OCI-LY1 (cell line): ENCODE measurements around the gene SEC14L1.
A peak's percentile ranks its signal among the peaks of the same experiment; 100 is the strongest.

Source experiments
- H2AFZ ChIP-seq: fragments of 200-600 bp; sonication (generic), shearing (Covaris generic); 2 replicates; pipeline ENCODE4 v1.6.0; 2014; ENCODE audit warnings: antibody characterized with exemption, mild to moderate bottlenecking, low read length
- H3F3A ChIP-seq: fragments of 200-600 bp; sonication (generic), shearing (Covaris generic); 2 replicates; pipeline ENCODE4 v1.6.0; 2014; ENCODE audit warnings: mild to moderate bottlenecking, antibody characterized with exemption, low read length, moderate library complexity; ENCODE audit not compliant: insufficient read depth
- H3K27ac ChIP-seq: fragments of 200-600 bp; sonication (generic); 2 replicates; pipeline ENCODE4 v1.5.1; 2014; ENCODE audit warnings: low read length, mixed run types, mild to moderate bottlenecking, low read depth; ENCODE audit not compliant: poor library complexity, severe bottlenecking
- H3K27me3 ChIP-seq: fragments of 200-600 bp; sonication (generic); 2 replicates; pipeline ENCODE4 v1.6.0; 2014; ENCODE audit warnings: antibody characterized with exemption, mild to moderate bottlenecking, low read length, moderate library complexity; ENCODE audit not compliant: insufficient read depth
- H3K36me3 ChIP-seq: fragments of 200-600 bp; sonication (generic); 2 replicates; pipeline ENCODE4 v1.6.1; 2014; ENCODE audit warnings: mild to moderate bottlenecking, antibody characterized with exemption, low read length, moderate library complexity, mixed read lengths; ENCODE audit not compliant: insufficient read depth
- H3K4me1 ChIP-seq: fragments of 200-600 bp; sonication (generic); 2 replicates; pipeline ENCODE4 v1.5.1; 2014; ENCODE audit warnings: mild to moderate bottlenecking, low read length, moderate library complexity; ENCODE audit not compliant: insufficient read depth, severe bottlenecking
- H3K4me2 ChIP-seq: fragments of 200-600 bp; sonication (generic), shearing (Covaris generic); 2 replicates; pipeline ENCODE4 v1.6.1; 2014; ENCODE audit warnings: low read length
- H3K4me3 ChIP-seq: fragments of 200-600 bp; sonication (generic); 2 replicates; pipeline ENCODE4 v1.5.1; 2014; ENCODE audit warnings: low read length, low read depth, mild to moderate bottlenecking, mixed read lengths; ENCODE audit not compliant: poor library complexity, severe bottlenecking
- H3K79me2 ChIP-seq: fragments of 200-600 bp; shearing (Covaris generic); 2 replicates; pipeline ENCODE4 v1.6.1; 2016; ENCODE audit warnings: mixed run types, low read length, mixed read lengths; ENCODE audit not compliant: insufficient read depth
- H3K9ac ChIP-seq: fragments of 200-600 bp; sonication (generic), shearing (Covaris generic); 2 replicates; pipeline ENCODE4 v1.6.1; 2014; ENCODE audit warnings: mild to moderate bottlenecking, low read length, mixed read lengths
- H3K9me2 ChIP-seq: fragments of 200-600 bp; sonication (generic), shearing (Covaris generic); 2 replicates; pipeline ENCODE4 v1.6.1; 2014; ENCODE audit warnings: low read depth, mild to moderate bottlenecking, low read length, mixed read lengths
- H3K9me3 ChIP-seq: fragments of 200-600 bp; shearing (Covaris generic); 2 replicates; pipeline ENCODE4 v1.6.1; 2014; ENCODE audit warnings: low read length, mixed read lengths
- H4K20me1 ChIP-seq: fragments of 200-600 bp; sonication (generic), shearing (Covaris generic); 2 replicates; pipeline ENCODE4 v1.6.0; 2016; ENCODE audit warnings: mild to moderate bottlenecking, low read length; ENCODE audit not compliant: insufficient read depth
- CTCF ChIP-seq: fragments of 200-600 bp; sonication (generic), shearing (Covaris generic); IDR thresholded peaks from 2 replicates; pipeline ENCODE4 v1.5.1; 2017; ENCODE audit warnings: mild to moderate bottlenecking, antibody characterized with exemption, low read length, moderate library complexity, mixed read lengths
- EZH2 ChIP-seq: fragments of 200-600 bp; sonication (generic), shearing (Covaris generic); IDR thresholded peaks from 2 replicates; pipeline ENCODE4 v1.8.0; 2017; ENCODE audit warnings: borderline replicate concordance, mixed run types, mild to moderate bottlenecking, antibody characterized with exemption, low read length, moderate library complexity, mixed read lengths

Gene SEC14L1

DNA sequence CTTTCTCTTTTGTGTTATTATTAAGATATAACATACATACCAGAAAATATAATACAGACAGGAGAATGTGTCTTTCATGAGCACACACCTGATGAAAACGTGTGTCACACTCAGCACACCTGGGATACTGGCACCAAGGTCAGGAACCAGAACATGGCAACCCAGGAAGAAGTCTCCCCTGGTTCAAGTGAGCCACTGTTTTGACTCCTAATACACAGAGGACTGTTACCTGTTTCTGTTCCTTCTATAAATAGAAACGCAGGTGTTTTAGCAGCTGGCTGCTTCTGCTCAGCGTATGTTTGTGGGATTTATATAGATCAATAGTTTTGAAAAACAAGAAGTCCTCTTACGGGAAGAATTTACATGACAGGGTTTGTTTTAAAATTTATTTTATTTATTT is 3.5 kb downstream of the SEC14L1 start:
- peaks cover 22% of the 10 kb centered on the region for H3K79me2 ChIP-seq
- H3K9me3 ChIP-seq, result no peaks in the 10 kb centered on the region
- H4K20me1 ChIP-seq, result no peaks in the 10 kb centered on the region
- H3K9ac ChIP-seq, result peak overlapping the region; percentile 89; the same call in 1 of the 2 replicates
- no peak overlapping the region for H2AFZ ChIP-seq
- H3F3A ChIP-seq, result peaks cover 16% of the 10 kb centered on the region
- peak overlapping the region; percentile 87 for H3K4me2 ChIP-seq
- H3K27me3 ChIP-seq, result no peaks in the 10 kb centered on the region
- peak overlapping the region; percentile 96 for H3K4me3 ChIP-seq
- H3K4me1 ChIP-seq, result peaks cover 86% of the 10 kb centered on the region
- no peak for TF ChIP-seq CTCF
- TF ChIP-seq EZH2, result no peak
- peaks cover 37% of the 10 kb centered on the region for H3K36me3 ChIP-seq
- H3K9me2 ChIP-seq, result no peaks in the 10 kb centered on the region
- H3K27ac ChIP-seq, result peak overlapping the region; percentile 95

- no peaks in the 10 kb centered on the region for H3K27me3 ChIP-seq
- no peaks in the 10 kb centered on the region for H4K20me1 ChIP-seq
- no peak overlapping the region for H2AFZ ChIP-seq
- H3K36me3 ChIP-seq, result peaks cover 47% of the 10 kb centered on the region
- peaks cover 16% of the 10 kb centered on the region for H3F3A ChIP-seq
- peaks cover 85% of the 10 kb centered on the region for H3K4me1 ChIP-seq
- TF ChIP-seq EZH2, result no peak
- TF ChIP-seq CTCF, result no peak
- no peaks in the 10 kb centered on the region for H3K9me2 ChIP-seq
- H3K79me2 ChIP-seq, result peaks cover 22% of the 10 kb centered on the region
- peak overlapping the region; percentile 87 for H3K4me2 ChIP-seq
- H3K9me3 ChIP-seq, result no peaks in the 10 kb centered on the region
- peak overlapping the region; percentile 45 for H3K4me3 ChIP-seq
- H3K27ac ChIP-seq, result peak overlapping the region; percentile 95
- H3K9ac ChIP-seq, result peak overlapping the region; percentile 47; the same call in 1 of the 2 replicates
Measured at GRCh38 chr17:77145224-77145611, 4.4 kb downstream of the SEC14L1 start.

DNA sequence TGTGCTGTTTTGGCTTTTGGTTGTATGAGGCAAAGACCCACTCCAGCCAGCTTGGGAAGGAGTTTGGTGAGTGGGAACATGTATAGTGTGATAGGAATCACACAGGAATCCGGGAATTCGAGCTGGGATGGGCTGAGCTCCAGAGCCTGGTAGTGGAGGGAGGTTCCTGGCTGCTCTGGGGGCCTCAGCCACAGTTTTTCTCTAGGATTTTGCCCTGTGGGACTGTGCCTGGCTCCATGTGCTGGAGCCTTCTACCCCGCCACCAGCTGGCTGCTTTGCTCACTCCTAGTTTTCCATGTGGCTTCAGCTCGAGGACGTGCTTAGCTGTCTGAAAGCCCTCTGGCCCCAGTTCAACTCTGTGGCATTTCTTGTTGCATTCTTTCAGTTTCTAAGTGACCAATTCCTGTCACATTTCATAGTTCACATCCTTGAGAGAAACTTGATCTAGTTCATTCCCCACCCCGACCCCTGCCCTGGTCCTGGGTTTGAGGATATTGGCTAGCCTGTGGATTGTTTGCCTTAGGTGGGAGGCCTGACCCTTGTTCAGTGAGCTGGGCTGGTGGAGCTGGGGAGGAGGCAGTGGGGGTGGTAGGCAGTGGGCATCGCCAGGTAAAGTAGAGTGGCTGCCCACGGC is 5.0 kb downstream of the SEC14L1 start:
- no peak for TF ChIP-seq CTCF
- no peak for TF ChIP-seq EZH2
- Histone ChIP-seq H3F3A (peaks cover 16% of the 10 kb centered on the region), H3K79me2 (peaks cover 23% of the 10 kb centered on the region), H3K4me3 (peak overlapping the region; percentile 45), H3K9me3 (no peaks in the 10 kb centered on the region), H3K9me2 (no peaks in the 10 kb centered on the region), H3K27me3 (no peaks in the 10 kb centered on the region), H2AFZ (no peak overlapping the region), H3K36me3 (peaks cover 52% of the 10 kb centered on the region), H3K4me1 (peaks cover 89% of the 10 kb centered on the region), H3K9ac (peak overlapping the region; percentile 47; the same call in 1 of the 2 replicates), H4K20me1 (no peaks in the 10 kb centered on the region), H3K4me2 (peak overlapping the region; percentile 87), H3K27ac (peak overlapping the region; percentile 95)
